Endodermal cell (in vitro differentiated cells): Measurements from ENCODE around the gene STK35. TPM values are rescaled to one million over a fixed set of nuclear protein-coding genes. Genes with fewer than 3 reads are reported as not detected.

Source experiments
- DNase-seq: peaks from one replicate; pipeline ENCODE4 v3.0.0-alpha.2; 2017
- H3K27ac ChIP-seq: 2 replicates; pipeline ENCODE4 v1.5.1; 2013; ENCODE audit warnings: mild to moderate bottlenecking, low read depth, low read length, moderate library complexity
- H3K27me3 ChIP-seq: 2 replicates; pipeline ENCODE4 v1.6.1; 2013; ENCODE audit warnings: mild to moderate bottlenecking, low read length, moderate library complexity; ENCODE audit not compliant: insufficient read depth, control insufficient read depth, poor library complexity, severe bottlenecking
- H3K36me3 ChIP-seq: 2 replicates; pipeline ENCODE4 v1.7.0; 2013; ENCODE audit warnings: mild to moderate bottlenecking, low read length, moderate library complexity; ENCODE audit not compliant: control insufficient read depth, insufficient read depth
- H3K4me1 ChIP-seq: one replicate; pipeline ENCODE4 v1.7.0; 2013; ENCODE audit warnings: low read length; ENCODE audit not compliant: control insufficient read depth, insufficient read depth
- H3K4me3 ChIP-seq: 2 replicates; pipeline ENCODE4 v1.5.1; 2013; ENCODE audit warnings: mild to moderate bottlenecking, low read length, moderate library complexity
- H3K9ac ChIP-seq: 2 replicates; pipeline ENCODE4 v1.6.1; 2013; ENCODE audit warnings: mild to moderate bottlenecking, low read length, moderate library complexity; ENCODE audit not compliant: poor library complexity, severe bottlenecking; ENCODE audit errors: extremely low read depth
- H3K9me3 ChIP-seq: 2 replicates; pipeline ENCODE4 v1.6.1; 2013; ENCODE audit warnings: mild to moderate bottlenecking, low read length, moderate library complexity; ENCODE audit not compliant: control insufficient read depth
- H3K27ac Mint-ChIP-seq: 2 replicates; pipeline ENCODE4 v1.8.0; 2020; ENCODE audit warnings: mixed read lengths
- H3K27me3 Mint-ChIP-seq: 2 replicates; pipeline ENCODE4 v1.8.0; 2021; ENCODE audit warnings: mild to moderate bottlenecking, mixed read lengths; ENCODE audit not compliant: insufficient read depth
- H3K36me3 Mint-ChIP-seq: 2 replicates; pipeline ENCODE4 v1.8.0; 2020; ENCODE audit warnings: low read depth, mixed read lengths
- H3K4me1 Mint-ChIP-seq: 2 replicates; pipeline ENCODE4 v1.8.0; 2020; ENCODE audit warnings: mixed read lengths
- H3K4me3 Mint-ChIP-seq: 2 replicates; pipeline ENCODE4 v1.8.0; 2020; ENCODE audit warnings: mild to moderate bottlenecking, moderate library complexity, mixed read lengths
- H3K9me3 Mint-ChIP-seq: 2 replicates; pipeline ENCODE4 v1.8.0; 2020; ENCODE audit warnings: mild to moderate bottlenecking, mixed read lengths
- CTCF ChIP-seq: fragments of 200-600 bp; sonication (generic); conservative IDR thresholded peaks from 2 replicates; pipeline ENCODE4 v1.5.0; 2021; ENCODE audit warnings: antibody characterized with exemption, mild to moderate bottlenecking
- WGBS, 2 experiments: methylation state at CpG; one replicate each; pipeline versions ENCODE4 v1.1.5 to v1.1.7; 2013; ENCODE audit warnings: missing lambda C conversion rate in 2 of 2, mixed read lengths in 1 of 2; ENCODE audit not compliant: insufficient coverage in 1 of 2, insufficient read length in 1 of 2; 5-methylcytosine and 5-hydroxymethylcytosine counted together
- total RNA-seq, 2 donors: library from RNA; stranded (reverse); fragmentation: NEBNext Ultra II Directional in 1 of 2; extraction: Animal tissue kit (Norgen Biotek cat#: 25700) in 1 of 2; gene quantifications; 2 replicates in 1 of 2; 3 replicates in 1 of 2; pipeline ENCODE4 v1.2.1, GENCODE V29; 2021

The STK35 gene
- total RNA-seq, 2 donors from 2014 or later = 44.0 to 46.3 TPM

GRCh38 chr20:2135013-2135412 lies 33.4 kb downstream of the STK35 start:
- no peak overlapping the region for H3K27ac ChIP-seq
- peaks cover 19% of the 10 kb centered on the region for H3K36me3 ChIP-seq
- Mint-ChIP-seq H3K4me1 (peaks cover 19% of the 10 kb centered on the region), H3K27ac (no peak overlapping the region), H3K9me3 (no peaks in the 10 kb centered on the region), H3K4me3 (no peak overlapping the region), H3K27me3 (no peaks in the 10 kb centered on the region), H3K36me3 (peaks cover 2% of the 10 kb centered on the region)
- no peak for DNase-seq
- 86 to 97% methylated on average over 1 to 4 of the region's 4 CpGs for WGBS, 2 experiments
- no peak overlapping the region for H3K4me3 ChIP-seq
- TF ChIP-seq CTCF = no peak
- H3K9me3 ChIP-seq = no peaks in the 10 kb centered on the region
- no peaks in the 10 kb centered on the region for H3K27me3 ChIP-seq
- H3K9ac ChIP-seq = no peak overlapping the region
- no peaks in the 10 kb centered on the region for H3K4me1 ChIP-seq

GRCh38 chr20:2136275-2136674 lies 34.6 kb downstream of the STK35 start:
- H3K4me3 ChIP-seq = no peak overlapping the region
- no peak for TF ChIP-seq CTCF
- H3K27me3 Mint-ChIP-seq = no peaks in the 10 kb centered on the region
- peaks cover 2% of the 10 kb centered on the region for H3K36me3 Mint-ChIP-seq
- no peak overlapping the region for H3K4me3 Mint-ChIP-seq
- 94 to 95% methylated on average over 2 to 4 of the region's 4 CpGs for WGBS, 2 experiments
- no peaks in the 10 kb centered on the region for H3K9me3 ChIP-seq
- peaks cover 19% of the 10 kb centered on the region for H3K36me3 ChIP-seq
- no peaks in the 10 kb centered on the region for H3K4me1 ChIP-seq
- peaks cover 8% of the 10 kb centered on the region for H3K4me1 Mint-ChIP-seq
- H3K27ac Mint-ChIP-seq = peak overlapping the region; percentile 11
- H3K27me3 ChIP-seq = no peaks in the 10 kb centered on the region
- no peaks in the 10 kb centered on the region for H3K9me3 Mint-ChIP-seq
- DNase-seq = no peak
- no peak overlapping the region for H3K9ac ChIP-seq
- no peak overlapping the region for H3K27ac ChIP-seq

GRCh38 chr20:2137552-2138201 lies 36.0 kb downstream of the STK35 start:
- WGBS, 2 experiments = 93 to 94% methylated on average over 9 to 11 of the region's 11 CpGs
- Histone ChIP-seq H3K4me3 (no peak overlapping the region), H3K9ac (no peak overlapping the region), H3K36me3 (peaks cover 12% of the 10 kb centered on the region), H3K27me3 (no peaks in the 10 kb centered on the region), H3K27ac (no peak overlapping the region), H3K4me1 (no peaks in the 10 kb centered on the region), H3K9me3 (no peaks in the 10 kb centered on the region)
- Mint-ChIP-seq H3K9me3 (no peaks in the 10 kb centered on the region), H3K27me3 (no peaks in the 10 kb centered on the region), H3K4me1 (peaks cover 8% of the 10 kb centered on the region), H3K36me3 (peaks cover 2% of the 10 kb centered on the region), H3K27ac (peak overlapping the region; percentile 0), H3K4me3 (no peak overlapping the region)
- no peak for DNase-seq
- TF ChIP-seq CTCF = no peak
